Measurements from ENCODE around the gene CUBN. TPM values are rescaled to one million over a fixed set of nuclear protein-coding genes. Genes with fewer than 3 reads are reported as not detected.

CUBN gene
- total RNA-seq, 1 experiment from 2014 or later, result 0.46 TPM

- TF ChIP-seq TEAD1 (CRISPR knock-in tag; IDR thresholded peaks at IDR 0.05), result no peak
- TF ChIP-seq ZNF121 (CRISPR knock-in tag; IDR thresholded peaks at IDR 0.05), result no peak
- no peak for TF ChIP-seq CBFB (CRISPR knock-in tag; IDR thresholded peaks at IDR 0.05; ENCODE audit: low read depth)
- TF ChIP-seq ELF4 (CRISPR knock-in tag; IDR thresholded peaks at IDR 0.05; ENCODE audit: low read depth), result no peak
- TF ChIP-seq KAT7 (CRISPR knock-in tag; IDR thresholded peaks at IDR 0.05; ENCODE audit: borderline replicate concordance), result no peak
These were observed 18.4 kb upstream of the CUBN start (continued) for GRCh38 chr10:17147884-17148489.

GRCh38 chr10:17146892-17147291 lies 17.3 kb upstream of the CUBN start:
- Mint-ChIP-seq H3K4me3 (no peak overlapping the region), H3K36me3 (no peaks in the 10 kb centered on the region), H3K27ac (no peak overlapping the region), H3K9me3 (no peaks in the 10 kb centered on the region), H3K4me1 (no peaks in the 10 kb centered on the region), H3K27me3 (ENCODE audit: low read depth) (no peaks in the 10 kb centered on the region)
- ChIA-PET POLR2A (no interaction called here), CTCF (no interaction called here)
- DNase-seq (ENCODE audit: low spot score), result no peak
- no peak for ATAC-seq
- TF ChIP-seq PREB (CRISPR knock-in tag; IDR thresholded peaks at IDR 0.05; ENCODE audit: borderline replicate concordance) (no peak), NFE2L1 (CRISPR knock-in tag; IDR thresholded peaks at IDR 0.05) (no peak), NFYB (CRISPR knock-in tag; conservative IDR thresholded peaks at IDR 0.05; ENCODE audit: low read depth) (no peak), ZNF317 (CRISPR knock-in tag; IDR thresholded peaks at IDR 0.05; ENCODE audit: borderline replicate concordance, low read depth) (no peak), ESRRA (CRISPR knock-in tag; IDR thresholded peaks at IDR 0.05; ENCODE audit: borderline replicate concordance) (no peak), TEAD1 (CRISPR knock-in tag; IDR thresholded peaks at IDR 0.05) (no peak)

- no peaks in the 10 kb centered on the region for H3K4me1 Mint-ChIP-seq
- H3K9me3 Mint-ChIP-seq, result no peaks in the 10 kb centered on the region
- no peak overlapping the region for H3K4me3 Mint-ChIP-seq
- H3K27ac Mint-ChIP-seq, result no peak overlapping the region
- TF ChIP-seq ZNF671 (CRISPR knock-in tag; IDR thresholded peaks at IDR 0.05) (no peak), ETV6 (CRISPR knock-in tag; IDR thresholded peaks at IDR 0.05) (no peak), ZNF232 (CRISPR knock-in tag; IDR thresholded peaks at IDR 0.05) (no peak), AR (CRISPR knock-in tag; IDR thresholded peaks at IDR 0.05) (no peak), E2F4 (CRISPR knock-in tag; IDR thresholded peaks at IDR 0.05; ENCODE audit: borderline replicate concordance, low read depth) (no peak)
- ChIA-PET CTCF (interaction anchor here (0.6 kb wide), 1 partner anchor 21 kb away, joined by 3 read pairs; no protein-coding TSS in a partner anchor), POLR2A (no interaction called here)
- no peaks in the 10 kb centered on the region for H3K27me3 Mint-ChIP-seq (ENCODE audit: low read depth)
- ATAC-seq (no peak), DNase-seq (ENCODE audit: low spot score) (no peak)
- no peaks in the 10 kb centered on the region for H3K36me3 Mint-ChIP-seq
These were observed 15.6 kb upstream of the CUBN start for GRCh38 chr10:17145239-17145638.

GRCh38 chr10:17144757-17145156 lies 15.1 kb upstream of the CUBN start:
- ATAC-seq (no peak), DNase-seq (ENCODE audit: low spot score) (no peak)
- no peaks in the 10 kb centered on the region for H3K4me1 Mint-ChIP-seq
- H3K36me3 Mint-ChIP-seq, result no peaks in the 10 kb centered on the region
- H3K27ac Mint-ChIP-seq, result no peak overlapping the region
- no peaks in the 10 kb centered on the region for H3K27me3 Mint-ChIP-seq (ENCODE audit: low read depth)
- CTCF ChIA-PET, result interaction anchor here (0.6 kb wide), 1 partner anchor 21 kb away, joined by 3 read pairs; no protein-coding TSS in a partner anchor
- H3K9me3 Mint-ChIP-seq, result no peaks in the 10 kb centered on the region
- TF ChIP-seq ELF4 (CRISPR knock-in tag; IDR thresholded peaks at IDR 0.05; ENCODE audit: low read depth) (no peak), MLX (CRISPR knock-in tag; IDR thresholded peaks at IDR 0.05) (no peak)
- POLR2A ChIA-PET, result no interaction called here
- no peak overlapping the region for H3K4me3 Mint-ChIP-seq

All from WTC11 (cell line).